ENCODE data around the gene TNFRSF1A. TPM values are rescaled to one million over a fixed set of nuclear protein-coding genes. Genes with fewer than 3 reads are reported as not detected.

The TNFRSF1A gene
- total and polyA plus RNA-seq, 2 of the 13 experiments (the other 11 are each of a cell fraction or from before 2014, with no cell fraction given), result 41.5 to 61.2 TPM

GRCh38 chr12:6336889-6337853 lies 4.7 kb downstream of the TNFRSF1A start (continued):
- TF ChIP-seq ZBTB10 (CRISPR knock-in tag; IDR thresholded peaks at IDR 0.05; ENCODE audit: borderline replicate concordance), result 0 out of 2 replicates have a peak, but pooled peaks have one; percentile 25
- TF ChIP-seq NR0B2 (CRISPR knock-in tag; IDR thresholded peaks at IDR 0.05), result no peak
- peak; percentile 45; the same call in 1 of the 2 replicates for TF ChIP-seq CEBPG (CRISPR knock-in tag; IDR thresholded peaks at IDR 0.05)
- TF ChIP-seq ZBTB7A (CRISPR knock-in tag; IDR thresholded peaks at IDR 0.05), result peak; percentile 15; the same call in 1 of the 2 replicates
- no peak for TF ChIP-seq MLXIP (CRISPR knock-in tag; IDR thresholded peaks at IDR 0.05; ENCODE audit: borderline replicate concordance)
- TF ChIP-seq SETDB1 (CRISPR knock-in tag; IDR thresholded peaks at IDR 0.05; ENCODE audit: borderline replicate concordance), result no peak
- no peak for TF ChIP-seq ZNF205 (CRISPR knock-in tag; IDR thresholded peaks at IDR 0.05)
- TF ChIP-seq ZNF33B (CRISPR knock-in tag; IDR thresholded peaks at IDR 0.05), result peak; percentile 65; the same call in 1 of the 2 replicates
- peak; percentile 87 for TF ChIP-seq AGO2 (optimal IDR thresholded peaks at IDR 0.05; ENCODE audit: low read depth, low read length)
- peak; percentile 28; the same call in 1 of the 2 replicates for TF ChIP-seq ZFP90 (CRISPR knock-in tag; IDR thresholded peaks at IDR 0.05; ENCODE audit: borderline replicate concordance)
- TF ChIP-seq ZNF556 (CRISPR knock-in tag; IDR thresholded peaks at IDR 0.05; ENCODE audit: borderline replicate concordance), result 0 out of 2 replicates have a peak, but pooled peaks have one; percentile 9
- no peak for TF ChIP-seq E2F5 (CRISPR knock-in tag; conservative IDR thresholded peaks at IDR 0.05)
- no peak for TF ChIP-seq PBX2 (CRISPR knock-in tag; IDR thresholded peaks at IDR 0.05)
- 0 out of 2 replicates have a peak, but pooled peaks have one; percentile 26 for TF ChIP-seq CAMTA2 (CRISPR knock-in tag; IDR thresholded peaks at IDR 0.05; ENCODE audit: borderline replicate concordance)
- TF ChIP-seq FUBP1 (CRISPR knock-in tag; IDR thresholded peaks at IDR 0.05; ENCODE audit: borderline replicate concordance), result no peak
- TF ChIP-seq MAFG (CRISPR knock-in tag; IDR thresholded peaks at IDR 0.05), result 0 out of 2 replicates have a peak, but pooled peaks have one; percentile 27
- TF ChIP-seq MBNL3 (CRISPR knock-in tag; conservative IDR thresholded peaks at IDR 0.05), result no peak
